ENCODE data around the gene STX4.

STX4 gene

GRCh38 chr16:31042866-31043265, 9.5 kb downstream of the STX4 start:
- no peak overlapping the region for H3K4me3 ChIP-seq (ENCODE audit: low read length)
- TF ChIP-seq, protein P1, sequence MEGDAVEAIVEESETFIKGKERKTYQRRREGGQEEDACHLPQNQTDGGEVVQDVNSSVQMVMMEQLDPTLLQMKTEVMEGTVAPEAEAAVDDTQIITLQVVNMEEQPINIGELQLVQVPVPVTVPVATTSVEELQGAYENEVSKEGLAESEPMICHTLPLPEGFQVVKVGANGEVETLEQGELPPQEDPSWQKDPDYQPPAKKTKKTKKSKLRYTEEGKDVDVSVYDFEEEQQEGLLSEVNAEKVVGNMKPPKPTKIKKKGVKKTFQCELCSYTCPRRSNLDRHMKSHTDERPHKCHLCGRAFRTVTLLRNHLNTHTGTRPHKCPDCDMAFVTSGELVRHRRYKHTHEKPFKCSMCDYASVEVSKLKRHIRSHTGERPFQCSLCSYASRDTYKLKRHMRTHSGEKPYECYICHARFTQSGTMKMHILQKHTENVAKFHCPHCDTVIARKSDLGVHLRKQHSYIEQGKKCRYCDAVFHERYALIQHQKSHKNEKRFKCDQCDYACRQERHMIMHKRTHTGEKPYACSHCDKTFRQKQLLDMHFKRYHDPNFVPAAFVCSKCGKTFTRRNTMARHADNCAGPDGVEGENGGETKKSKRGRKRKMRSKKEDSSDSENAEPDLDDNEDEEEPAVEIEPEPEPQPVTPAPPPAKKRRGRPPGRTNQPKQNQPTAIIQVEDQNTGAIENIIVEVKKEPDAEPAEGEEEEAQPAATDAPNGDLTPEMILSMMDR (conservative IDR thresholded peaks at IDR 0.05; ENCODE audit: low read depth, low read length): no peak
- DNase-seq (ENCODE audit: low read depth): no peak

DNA sequence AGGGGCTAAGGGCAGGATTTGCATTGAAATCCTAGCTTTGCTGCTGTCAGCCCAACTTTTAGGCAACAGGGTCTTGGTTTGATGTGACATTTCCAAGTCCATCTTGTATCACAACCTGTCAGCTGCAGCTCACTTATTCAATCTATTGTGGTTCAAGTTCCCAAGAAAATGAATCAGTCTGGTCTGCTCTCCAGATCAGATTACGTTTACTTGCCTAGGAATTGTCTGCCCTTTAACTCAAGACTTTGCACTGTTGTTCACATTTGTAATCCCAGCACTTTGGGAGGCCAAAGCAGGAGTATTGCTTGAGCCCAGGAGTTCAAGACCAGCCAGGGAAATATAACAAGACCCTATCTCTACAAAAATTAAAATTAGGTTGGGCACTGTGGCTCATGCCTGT, 10.0 kb downstream of the STX4 start:
- TF ChIP-seq, protein P1 (conservative IDR thresholded peaks at IDR 0.05; ENCODE audit: low read depth, low read length): no peak
- DNase-seq (ENCODE audit: low read depth): no peak
- no peak overlapping the region for H3K4me3 ChIP-seq (ENCODE audit: low read length)

- TF ChIP-seq, protein P1 (conservative IDR thresholded peaks at IDR 0.05; ENCODE audit: low read depth, low read length): no peak
- no peak overlapping the region for H3K4me3 ChIP-seq (ENCODE audit: low read length)
- no peak for DNase-seq (ENCODE audit: low read depth)
These were observed 10.6 kb downstream of the STX4 start for GRCh38 chr16:31043898-31044481.

GRCh38 chr16:31050280-31051030, 17.1 kb downstream of the STX4 start:
- no peak overlapping the region for H3K4me3 ChIP-seq (ENCODE audit: low read length)
- TF ChIP-seq, protein P1 (conservative IDR thresholded peaks at IDR 0.05; ENCODE audit: low read depth, low read length): no peak
- DNase-seq (ENCODE audit: low read depth): no peak

- TF ChIP-seq, protein P1 (conservative IDR thresholded peaks at IDR 0.05; ENCODE audit: low read depth, low read length): no peak
- no peak overlapping the region for H3K4me3 ChIP-seq (ENCODE audit: low read length)
- DNase-seq (ENCODE audit: low read depth): no peak
These were observed 18.8 kb downstream of the STX4 start for GRCh38 chr16:31052114-31052513.

DNA sequence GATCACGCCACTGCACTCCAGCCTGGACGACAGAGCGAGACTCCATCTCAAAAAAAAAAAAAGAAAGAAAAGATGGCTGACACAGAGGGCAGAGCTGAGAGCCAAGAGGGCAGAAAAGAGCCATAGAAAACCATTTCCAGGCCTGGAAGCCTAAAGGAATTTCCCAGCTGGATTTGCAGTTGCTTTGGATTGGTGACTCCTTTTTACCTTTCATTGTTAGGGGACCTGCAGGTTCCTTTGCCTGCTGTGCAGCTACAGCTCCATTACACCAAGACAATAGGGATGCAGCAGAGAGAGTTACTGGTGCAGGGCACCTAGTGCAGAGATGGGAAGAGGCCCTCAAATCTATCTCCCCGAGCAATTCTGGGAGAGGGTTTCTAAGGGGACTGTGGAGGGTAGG, 22.3 kb downstream of the STX4 start:
- H3K4me3 ChIP-seq (ENCODE audit: low read length): no peak overlapping the region
- DNase-seq (ENCODE audit: low read depth): no peak
- TF ChIP-seq, protein P1 (conservative IDR thresholded peaks at IDR 0.05; ENCODE audit: low read depth, low read length): no peak
